PC-3 (cell line): ENCODE results near the gene FLRT1. TPM values are rescaled to one million over a fixed set of nuclear protein-coding genes. Genes with fewer than 3 reads are reported as not detected.
A peak's percentile ranks its signal among the peaks of the same experiment; 100 is the strongest.

Experiments used
- ATAC-seq: fragments of 200-7000 bp; cut with Tn5 transposase; 2 replicates; pipeline ENCODE4 v1.9.1; 2020; ENCODE audit warnings: mild to moderate bottlenecking, moderate library complexity
- BruUV-seq: library from RNA; stranded (reverse); fragments of 400-500 nt; replicated peaks from 2 replicates; lab custom pipeline; 2021; lab: Mats Ljungman, UMichigan
- CTCF ChIA-PET: fragments of 300-600 bp; sonication (Branson Sonifier 250); formaldehyde crosslinking; loops from one replicate; lab custom pipeline; 2022; ENCODE audit warnings: antibody characterized with exemption; lab: Charles Lee
- POLR2A ChIA-PET: fragments of 300-600 bp; sonication (Branson Sonifier 250); formaldehyde crosslinking; loops from one replicate; lab custom pipeline; 2022; ENCODE audit warnings: antibody characterized with exemption; ENCODE audit not compliant: unreplicated experiment; lab: Charles Lee
- DNase-seq: peaks from one replicate; pipeline ENCODE4 v3.0.0-alpha.2; 2015
- H2AFZ ChIP-seq: fragments of 300-600 bp; sonication (generic); 2 replicates; pipeline ENCODE4 v1.6.0; 2016; ENCODE audit warnings: antibody characterized with exemption, low read length
- H3F3A ChIP-seq: fragments of 300-600 bp; sonication (generic); one replicate; pipeline ENCODE4 v1.6.0; 2017; ENCODE audit warnings: antibody characterized with exemption, low read length, control low read depth, mild to moderate bottlenecking; ENCODE audit not compliant: unreplicated experiment
- H3K27ac ChIP-seq: fragments of 300-600 bp; sonication (generic); 2 replicates; pipeline ENCODE4 v1.5.1; 2016; ENCODE audit warnings: mild to moderate bottlenecking, low read length
- H3K27me3 ChIP-seq: fragments of 300-600 bp; sonication (generic); 2 replicates; pipeline ENCODE4 v1.6.1; 2016; ENCODE audit warnings: low read length, mixed read lengths
- H3K36me3 ChIP-seq: fragments of 300-600 bp; sonication (generic); 2 replicates; pipeline ENCODE4 v1.6.1; 2016; ENCODE audit warnings: low read depth, mixed run types, low read length, mixed read lengths
- H3K4me1 ChIP-seq: fragments of 300-600 bp; sonication (generic); 2 replicates; pipeline ENCODE4 v1.5.1; 2016; ENCODE audit warnings: low read length; ENCODE audit not compliant: insufficient read depth
- H3K4me2 ChIP-seq: fragments of 300-600 bp; sonication (generic); 2 replicates; pipeline ENCODE4 v1.6.0; 2016; ENCODE audit warnings: low read length
- H3K4me3 ChIP-seq: fragments of 300-600 bp; sonication (generic); 2 replicates; pipeline ENCODE4 v1.5.1; 2016; ENCODE audit warnings: mild to moderate bottlenecking, low read length, mixed read lengths
- H3K79me2 ChIP-seq: fragments of 300-600 bp; sonication (generic); 2 replicates; pipeline ENCODE4 v1.6.1; 2017; ENCODE audit warnings: low read length, mixed read lengths
- H3K9ac ChIP-seq: fragments of 300-600 bp; sonication (generic); 2 replicates; pipeline ENCODE4 v1.6.0; 2016; ENCODE audit warnings: mild to moderate bottlenecking, low read length
- H3K9me2 ChIP-seq: fragments of 300-600 bp; sonication (generic); replicated peaks from 2 replicates; pipeline ENCODE4 v1.6.1; 2016; ENCODE audit warnings: mixed run types, low read length, mixed read lengths
- H3K9me3 ChIP-seq: fragments of 300-600 bp; sonication (generic); 2 replicates; pipeline ENCODE4 v1.6.1; 2016; ENCODE audit warnings: low read length, mixed read lengths
- H4K20me1 ChIP-seq: fragments of 300-600 bp; sonication (generic); 2 replicates; pipeline ENCODE4 v1.6.1; 2016; ENCODE audit warnings: low read length, mixed read lengths
- CTCF ChIP-seq: fragments of 300-600 bp; sonication (generic); conservative IDR thresholded peaks from 2 replicates; pipeline ENCODE4 v1.5.1; 2017; ENCODE audit warnings: antibody characterized with exemption, low read depth, mild to moderate bottlenecking, low read length
- EZH2 ChIP-seq: fragments of 300-600 bp; sonication (generic); IDR thresholded peaks from one replicate; pipeline ENCODE4 v1.6.1; 2017; ENCODE audit warnings: antibody characterized with exemption, mild to moderate bottlenecking, low read length; ENCODE audit not compliant: unreplicated experiment
- EZH2phosphoT487 ChIP-seq: fragments of 300-600 bp; sonication (generic); IDR thresholded peaks from 2 replicates; pipeline ENCODE4 v1.6.1; 2018; ENCODE audit warnings: mild to moderate bottlenecking, antibody characterized with exemption, low read length, borderline replicate concordance
- intact Hi-C: fragments of 100-400 bp; cut with micrococcal nuclease; formaldehyde crosslinking; loops from 2 replicates; pipeline ENCODE4 v1.9.0; 2023
- total RNA-seq: library from RNA; depleted of rRNA; stranded (reverse); fragments of >200 nt; gene quantifications from 2 replicates; pipeline ENCODE4 v1.2.3, GENCODE V29; 2014

Gene FLRT1
- total RNA-seq, 1 experiment from 2014 or later: not detected

GRCh38 chr11:64000740-64001483, 34.8 kb upstream of the FLRT1 start:
- no peaks in the 10 kb centered on the region for H3F3A ChIP-seq
- POLR2A ChIA-PET: no interaction called here
- H3K9me2 ChIP-seq: no peaks in the 10 kb centered on the region
- CTCF ChIA-PET: interaction anchor here (0.6 to 1.6 kb wide), 3 partner anchors 152 to 1409 kb away, joined by 4 to 7 read pairs (median 5); partner anchors contain the start of gene TUT1
- no peak overlapping the region for H3K27ac ChIP-seq
- intact Hi-C loops: loop anchor here (2.0 kb wide), 1 partner anchor 152 kb away; no protein-coding TSS in a partner anchor
- no peaks in the 10 kb centered on the region for H3K79me2 ChIP-seq
- peaks cover 13% of the 10 kb centered on the region; the same call in 1 of the 2 replicates for H3K4me1 ChIP-seq
- no TSS peak for BruUV-seq
- no peak for TF ChIP-seq EZH2phosphoT487
- peak; percentile 14; the same call in 1 of the 2 replicates for TF ChIP-seq CTCF
- peak overlapping the region; percentile 11; the same call in 1 of the 2 replicates for H3K4me3 ChIP-seq
- H2AFZ ChIP-seq: no peak overlapping the region
- no peaks in the 10 kb centered on the region for H3K27me3 ChIP-seq
- DNase-seq: no peak
- no peaks in the 10 kb centered on the region for H3K9me3 ChIP-seq
- H3K4me2 ChIP-seq: peak overlapping the region; percentile 73; the same call in 1 of the 2 replicates
- ATAC-seq: no peak
- no peak overlapping the region for H3K9ac ChIP-seq
- H3K36me3 ChIP-seq: peaks cover 19% of the 10 kb centered on the region
- no peaks in the 10 kb centered on the region for H4K20me1 ChIP-seq

GRCh38 chr11:64001484-64002420, 34.0 kb upstream of the FLRT1 start:
- H3K9ac ChIP-seq: no peak overlapping the region
- TF ChIP-seq EZH2: no peak
- no peak for TF ChIP-seq EZH2phosphoT487
- TF ChIP-seq CTCF: no peak
- intact Hi-C loops: loop anchor here (2.0 kb wide), 1 partner anchor 151 kb away; no protein-coding TSS in a partner anchor
- ChIA-PET CTCF (no interaction called here), POLR2A (interaction anchor here (0.6 kb wide), 1 partner anchor 58 kb away, joined by 5 read pairs; no protein-coding TSS in a partner anchor)
- peaks cover 13% of the 10 kb centered on the region for H3K36me3 ChIP-seq
- H2AFZ ChIP-seq: no peak overlapping the region
- H3K9me3 ChIP-seq: no peaks in the 10 kb centered on the region
- no peak overlapping the region for H3K4me3 ChIP-seq
- no peak overlapping the region for H3K27ac ChIP-seq
- H3K9me2 ChIP-seq: no peaks in the 10 kb centered on the region
- peaks cover 14% of the 10 kb centered on the region; the same call in 1 of the 2 replicates for H3K4me1 ChIP-seq
- no peaks in the 10 kb centered on the region for H3K27me3 ChIP-seq
- BruUV-seq: no TSS peak
- H3K4me2 ChIP-seq: no peak overlapping the region
- no peak for DNase-seq
- no peak for ATAC-seq
- no peaks in the 10 kb centered on the region for H4K20me1 ChIP-seq
- H3K79me2 ChIP-seq: no peaks in the 10 kb centered on the region
- H3F3A ChIP-seq: no peaks in the 10 kb centered on the region
